Measurements from ENCODE around the gene CNDP2.

CNDP2 gene

DNA sequence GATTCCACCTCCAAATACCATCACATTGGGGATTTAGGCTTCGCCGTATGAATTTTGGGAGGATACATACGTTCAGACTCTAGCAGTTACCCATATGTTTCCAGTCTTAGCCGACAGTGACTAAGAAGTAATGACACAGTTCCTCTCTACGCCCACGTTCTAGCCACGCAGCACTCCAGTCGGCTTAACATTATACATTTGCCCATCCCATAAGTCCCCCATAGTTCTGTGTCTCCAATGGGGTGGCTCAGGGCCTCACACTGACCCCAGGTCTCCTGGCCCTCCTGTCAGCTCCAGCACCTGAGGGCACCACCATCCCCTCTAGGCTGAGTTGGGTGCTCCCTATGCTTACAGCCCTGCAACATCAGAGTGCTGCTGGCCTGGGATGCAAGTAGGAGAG lies 18.4 kb upstream of the CNDP2 start:
- TF ChIP-seq ARNT (IDR thresholded peaks at IDR 0.05) (no peak), FOXA1 (IDR thresholded peaks at IDR 0.05) (no peak), ELF4 (IDR thresholded peaks at IDR 0.05) (no peak), ZNF384 (IDR thresholded peaks at IDR 0.05) (no peak), CTBP1 (IDR thresholded peaks at IDR 0.05; ENCODE audit: borderline replicate concordance) (no peak), NFRKB (IDR thresholded peaks at IDR 0.05) (no peak), HDGF (IDR thresholded peaks at IDR 0.05; ENCODE audit: borderline replicate concordance) (no peak), LEF1 (IDR thresholded peaks at IDR 0.05; ENCODE audit: borderline replicate concordance) (no peak), FOXM1 (IDR thresholded peaks at IDR 0.05; ENCODE audit: borderline replicate concordance) (no peak), TARDBP (IDR thresholded peaks at IDR 0.05) (no peak), BHLHE40 (IDR thresholded peaks at IDR 0.05; ENCODE audit: borderline replicate concordance) (no peak), L3MBTL2 (conservative IDR thresholded peaks at IDR 0.05) (no peak), SP1 (IDR thresholded peaks at IDR 0.05) (no peak), SUZ12 (IDR thresholded peaks at IDR 0.05) (no peak), FOXK2 (IDR thresholded peaks at IDR 0.05) (no peak)
- TF ChIP-seq, protein P1, sequence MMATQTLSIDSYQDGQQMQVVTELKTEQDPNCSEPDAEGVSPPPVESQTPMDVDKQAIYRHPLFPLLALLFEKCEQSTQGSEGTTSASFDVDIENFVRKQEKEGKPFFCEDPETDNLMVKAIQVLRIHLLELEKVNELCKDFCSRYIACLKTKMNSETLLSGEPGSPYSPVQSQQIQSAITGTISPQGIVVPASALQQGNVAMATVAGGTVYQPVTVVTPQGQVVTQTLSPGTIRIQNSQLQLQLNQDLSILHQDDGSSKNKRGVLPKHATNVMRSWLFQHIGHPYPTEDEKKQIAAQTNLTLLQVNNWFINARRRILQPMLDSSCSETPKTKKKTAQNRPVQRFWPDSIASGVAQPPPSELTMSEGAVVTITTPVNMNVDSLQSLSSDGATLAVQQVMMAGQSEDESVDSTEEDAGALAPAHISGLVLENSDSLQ (IDR thresholded peaks at IDR 0.05): no peak
- ChIA-PET CTCF (interaction anchor here (0.7 kb wide), 1 partner anchor 14 kb away, joined by 3 read pairs; no protein-coding TSS in a partner anchor), POLR2A (no interaction called here)
- no peak for DNase-seq (ENCODE audit: extremely low spot score)

DNA sequence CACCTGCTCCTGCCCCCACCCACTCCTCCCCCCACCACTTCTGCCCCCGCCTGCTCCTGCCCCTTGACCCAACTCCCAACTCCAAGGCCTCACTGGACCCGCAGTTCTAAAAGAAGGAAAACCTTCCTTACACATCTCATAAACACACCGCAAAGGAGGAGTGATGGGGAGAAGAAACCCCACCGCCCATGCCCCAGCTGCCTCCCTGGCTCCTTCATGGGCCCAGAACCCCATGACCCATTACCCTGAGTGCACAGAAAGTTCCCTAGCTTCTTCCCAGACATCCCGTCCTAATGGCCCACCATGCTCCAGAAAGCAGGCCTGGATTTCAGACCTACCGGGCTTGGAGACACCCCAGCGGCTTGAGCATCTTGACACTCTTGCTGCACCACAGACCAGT lies 17.8 kb upstream of the CNDP2 start:
- CTCF ChIA-PET: no interaction called here
- no peak for DNase-seq (ENCODE audit: extremely low spot score)
- no peak for TF ChIP-seq LEF1 (IDR thresholded peaks at IDR 0.05; ENCODE audit: borderline replicate concordance)
- TF ChIP-seq ZNF384 (IDR thresholded peaks at IDR 0.05): no peak
- no peak for TF ChIP-seq FOXA1 (IDR thresholded peaks at IDR 0.05)
- TF ChIP-seq FOXM1 (IDR thresholded peaks at IDR 0.05; ENCODE audit: borderline replicate concordance): no peak
- no peak for TF ChIP-seq ELF4 (IDR thresholded peaks at IDR 0.05)
- TF ChIP-seq NFRKB (IDR thresholded peaks at IDR 0.05): no peak
- TF ChIP-seq HDGF (IDR thresholded peaks at IDR 0.05; ENCODE audit: borderline replicate concordance): no peak
- no peak for TF ChIP-seq L3MBTL2 (conservative IDR thresholded peaks at IDR 0.05)
- no peak for TF ChIP-seq FOXK2 (IDR thresholded peaks at IDR 0.05)
- TF ChIP-seq, protein P1 (IDR thresholded peaks at IDR 0.05): no peak
- no peak for TF ChIP-seq ARNT (IDR thresholded peaks at IDR 0.05)
- no peak for TF ChIP-seq SUZ12 (IDR thresholded peaks at IDR 0.05)
- TF ChIP-seq TARDBP (IDR thresholded peaks at IDR 0.05): no peak
- no peak for TF ChIP-seq BHLHE40 (IDR thresholded peaks at IDR 0.05; ENCODE audit: borderline replicate concordance)
- TF ChIP-seq SP1 (IDR thresholded peaks at IDR 0.05): no peak
- no peak for TF ChIP-seq CTBP1 (IDR thresholded peaks at IDR 0.05; ENCODE audit: borderline replicate concordance)
- POLR2A ChIA-PET: no interaction called here

DNA sequence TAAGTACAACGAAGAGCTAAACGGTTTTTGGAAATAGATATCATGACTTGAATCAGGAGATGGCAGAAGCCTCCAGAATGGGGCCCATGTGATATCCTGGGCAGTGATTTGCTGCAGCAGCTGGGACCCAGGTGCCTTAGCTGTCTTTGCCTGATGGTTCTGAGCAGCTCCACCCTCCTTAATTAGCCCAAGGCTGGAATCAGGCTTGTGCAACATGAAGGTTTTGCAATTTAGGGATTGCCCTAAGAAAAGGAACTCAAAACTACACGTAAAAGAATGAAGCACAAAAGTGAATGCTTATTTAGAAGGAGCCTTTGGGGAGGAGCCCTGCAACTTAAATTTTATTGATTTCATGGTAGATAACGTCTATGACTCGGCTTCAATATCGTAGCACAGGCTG lies 17.3 kb upstream of the CNDP2 start:
- POLR2A ChIA-PET: no interaction called here

GRCh38 chr18:74479486-74480148 lies 16.5 kb upstream of the CNDP2 start:
- no peak for DNase-seq (ENCODE audit: extremely low spot score)
- TF ChIP-seq FOXA1 (IDR thresholded peaks at IDR 0.05): no peak
- no peak for TF ChIP-seq BHLHE40 (IDR thresholded peaks at IDR 0.05; ENCODE audit: borderline replicate concordance)
- TF ChIP-seq, protein P1 (IDR thresholded peaks at IDR 0.05): no peak
- TF ChIP-seq TARDBP (IDR thresholded peaks at IDR 0.05): no peak
- TF ChIP-seq HDGF (IDR thresholded peaks at IDR 0.05; ENCODE audit: borderline replicate concordance): no peak
- no peak for TF ChIP-seq FOXK2 (IDR thresholded peaks at IDR 0.05)
- no peak for TF ChIP-seq L3MBTL2 (conservative IDR thresholded peaks at IDR 0.05)
- TF ChIP-seq LEF1 (IDR thresholded peaks at IDR 0.05; ENCODE audit: borderline replicate concordance): no peak
- TF ChIP-seq ZNF384 (IDR thresholded peaks at IDR 0.05): no peak
- TF ChIP-seq SP1 (IDR thresholded peaks at IDR 0.05): no peak
- TF ChIP-seq NFRKB (IDR thresholded peaks at IDR 0.05): no peak
- no peak for TF ChIP-seq FOXM1 (IDR thresholded peaks at IDR 0.05; ENCODE audit: borderline replicate concordance)
- no peak for TF ChIP-seq ARNT (IDR thresholded peaks at IDR 0.05)
- TF ChIP-seq CTBP1 (IDR thresholded peaks at IDR 0.05; ENCODE audit: borderline replicate concordance): no peak
- no peak for TF ChIP-seq SUZ12 (IDR thresholded peaks at IDR 0.05)
- TF ChIP-seq ELF4 (IDR thresholded peaks at IDR 0.05): no peak
- CTCF ChIA-PET: no interaction called here
- POLR2A ChIA-PET: no interaction called here

More for the DNA sequence above, 17.3 kb upstream of the CNDP2 start:
- no peak for DNase-seq (ENCODE audit: extremely low spot score)
- TF ChIP-seq L3MBTL2 (conservative IDR thresholded peaks at IDR 0.05): no peak
- no peak for TF ChIP-seq FOXA1 (IDR thresholded peaks at IDR 0.05)
- TF ChIP-seq ZNF384 (IDR thresholded peaks at IDR 0.05): no peak
- no peak for TF ChIP-seq BHLHE40 (IDR thresholded peaks at IDR 0.05; ENCODE audit: borderline replicate concordance)
- TF ChIP-seq, protein P1 (IDR thresholded peaks at IDR 0.05): no peak
- TF ChIP-seq HDGF (IDR thresholded peaks at IDR 0.05; ENCODE audit: borderline replicate concordance): no peak
- no peak for TF ChIP-seq SUZ12 (IDR thresholded peaks at IDR 0.05)
- TF ChIP-seq ELF4 (IDR thresholded peaks at IDR 0.05): no peak
- CTCF ChIA-PET: no interaction called here

DNA sequence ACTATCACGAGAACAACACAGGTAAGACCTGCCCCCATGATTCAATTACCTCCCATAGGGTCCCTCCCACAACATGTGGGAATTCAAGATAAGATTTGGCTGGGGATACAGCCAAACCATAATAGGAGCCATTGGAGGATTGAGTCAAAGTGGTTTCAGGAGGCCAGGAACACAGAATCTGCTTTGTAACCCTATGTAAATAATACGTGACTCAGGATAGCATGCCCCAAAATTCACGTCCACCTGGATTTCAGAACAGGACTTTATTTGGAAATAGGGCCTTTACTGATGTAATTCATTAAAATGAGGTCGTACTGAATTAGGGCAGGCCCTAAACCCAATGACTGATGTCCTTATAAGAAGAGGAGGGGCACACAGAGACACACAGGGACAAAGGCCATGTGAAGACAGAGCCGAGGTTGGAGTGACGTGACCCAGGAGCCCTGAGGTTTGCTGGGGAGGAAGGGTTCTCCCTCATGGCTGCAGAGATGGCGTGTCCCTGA lies 16.0 kb upstream of the CNDP2 start:
- no peak for DNase-seq (ENCODE audit: extremely low spot score)
- TF ChIP-seq ARNT (IDR thresholded peaks at IDR 0.05) (no peak), ZNF384 (IDR thresholded peaks at IDR 0.05) (no peak), L3MBTL2 (conservative IDR thresholded peaks at IDR 0.05) (no peak), FOXA1 (IDR thresholded peaks at IDR 0.05) (no peak), TARDBP (IDR thresholded peaks at IDR 0.05) (no peak), LEF1 (IDR thresholded peaks at IDR 0.05; ENCODE audit: borderline replicate concordance) (no peak), ELF4 (IDR thresholded peaks at IDR 0.05) (no peak), SUZ12 (IDR thresholded peaks at IDR 0.05) (no peak), BHLHE40 (IDR thresholded peaks at IDR 0.05; ENCODE audit: borderline replicate concordance) (no peak), NFRKB (IDR thresholded peaks at IDR 0.05) (no peak)
- TF ChIP-seq, protein P1 (IDR thresholded peaks at IDR 0.05): no peak
- POLR2A ChIA-PET: no interaction called here
- CTCF ChIA-PET: no interaction called here
